Nucleus accumbens (tissue), 56 donors: ENCODE measurements around the gene NDUFV1.
A peak's percentile ranks its signal among the peaks of the same experiment; 100 is the strongest.
"Not testable (repeated sequence)": the region's sequence is repeated elsewhere in the genome, so short reads cannot be mapped to it uniquely, and the experiment has no call there.

ENCODE experiments used
- DNase-seq, 56 donors: peaks; one replicate each; lab custom pipeline; 2025; lab: John Stamatoyannopoulos, UW

NDUFV1 gene

DNA sequence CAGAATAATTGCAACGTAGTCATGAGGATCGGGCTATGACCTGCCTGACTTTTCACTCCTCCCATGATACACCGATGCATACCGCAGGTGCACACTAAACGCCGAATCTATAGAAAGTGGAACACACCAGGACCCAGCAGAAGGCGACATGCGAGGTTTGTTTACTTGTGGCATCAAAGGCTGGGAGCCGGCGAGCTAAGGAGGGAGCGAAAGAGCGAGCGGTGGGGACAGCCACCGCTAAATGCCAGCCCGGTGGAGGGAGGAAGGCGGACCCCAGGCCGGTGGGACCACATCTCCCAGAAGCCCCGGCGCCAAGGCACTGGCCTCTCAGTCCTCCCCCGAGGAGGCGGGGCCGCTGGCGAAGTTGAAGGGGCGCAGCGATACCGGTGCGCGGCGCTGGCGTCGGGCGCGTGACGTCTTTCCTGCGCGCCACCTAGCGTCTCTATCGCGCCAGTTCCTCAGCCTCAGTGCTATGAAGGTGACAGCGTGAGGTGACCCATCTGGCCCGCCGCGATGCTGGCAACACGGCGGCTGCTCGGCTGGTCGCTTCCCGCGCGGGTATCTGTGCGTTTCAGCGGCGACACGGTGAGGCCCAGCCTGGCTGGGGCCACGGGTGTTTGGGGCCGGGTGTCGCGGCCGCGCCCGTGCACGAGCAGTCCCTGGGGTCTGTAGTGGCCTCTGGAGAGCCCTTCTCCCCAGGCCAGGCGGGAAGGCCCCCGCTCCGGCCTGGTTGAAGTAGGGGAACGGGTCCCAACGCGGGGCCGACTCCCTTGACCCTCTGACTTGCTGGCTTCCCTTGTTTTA lies at the start of gene NDUFV1:
NDUFV1 (plus strand) TSS at position 445 of the 804 bp plus-strand sequence; CDS start at position 514, 69 bp downstream.
- peak; percentile 70 to 98 (median 92) for DNase-seq

DNA sequence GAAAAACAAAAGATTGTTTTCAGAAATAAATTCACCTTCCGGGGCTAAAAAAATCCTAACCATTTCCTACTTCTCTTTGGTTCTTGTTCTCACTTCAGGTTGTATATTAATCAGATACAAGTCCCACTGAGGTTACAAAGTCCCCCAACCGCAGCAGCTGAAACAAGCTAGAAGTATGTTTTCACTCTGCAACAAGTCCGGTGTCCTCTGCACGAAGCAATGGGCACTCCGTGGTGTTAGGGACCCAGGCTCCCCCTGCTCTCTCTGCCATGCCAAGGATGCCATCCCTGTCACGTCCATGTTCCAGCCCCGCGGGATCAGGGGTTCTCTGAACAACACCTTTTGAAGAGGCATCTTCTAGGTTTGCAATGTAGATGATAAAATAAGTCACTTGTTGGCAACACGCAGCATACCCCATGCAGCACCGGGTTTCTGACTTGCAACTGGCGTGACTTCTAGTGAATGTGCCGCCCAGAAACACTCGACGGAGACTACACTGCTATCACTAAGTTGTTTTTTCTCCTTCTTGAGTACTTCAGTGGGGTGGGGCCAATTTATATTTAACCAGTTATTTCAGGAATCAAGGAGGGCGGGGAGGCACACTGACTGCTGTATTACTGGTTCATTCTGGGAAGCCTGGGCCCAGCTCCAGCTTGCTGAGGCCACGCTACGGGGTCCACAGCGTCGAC lies 48.5 kb upstream of the NDUFV1 start:
- DNase-seq = no peak

DNA sequence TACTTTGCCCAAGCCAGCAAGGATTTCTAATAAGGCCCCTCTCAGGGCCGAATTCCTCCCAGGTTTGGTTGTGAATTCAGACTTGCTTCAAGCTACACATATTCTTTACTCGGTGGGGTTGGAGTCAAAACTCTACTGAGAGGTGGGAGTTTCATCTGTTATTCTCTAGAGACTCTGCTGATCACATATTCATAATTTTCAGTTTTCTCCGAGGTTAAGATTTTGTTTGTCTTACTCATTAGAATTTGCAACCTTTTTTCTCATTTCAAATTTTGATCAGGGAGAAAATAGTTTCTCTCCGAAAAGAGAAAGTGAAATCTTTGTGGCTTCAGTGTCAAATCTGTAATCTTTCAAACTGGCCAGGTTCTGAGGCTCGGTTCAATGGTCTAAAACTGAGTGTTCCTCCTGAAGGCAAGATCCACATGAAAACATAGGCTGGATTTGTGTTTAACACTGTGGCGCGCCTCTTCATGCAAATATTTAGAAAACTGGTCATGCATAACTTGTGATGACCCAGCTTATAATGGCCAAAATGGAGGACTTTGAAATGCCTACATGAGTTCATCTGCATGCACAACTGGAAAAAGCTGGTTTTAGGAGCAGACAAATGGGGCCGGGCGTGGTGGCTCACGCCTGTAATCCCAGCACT lies 44.6 kb upstream of the NDUFV1 start:
- no peak for DNase-seq

DNA sequence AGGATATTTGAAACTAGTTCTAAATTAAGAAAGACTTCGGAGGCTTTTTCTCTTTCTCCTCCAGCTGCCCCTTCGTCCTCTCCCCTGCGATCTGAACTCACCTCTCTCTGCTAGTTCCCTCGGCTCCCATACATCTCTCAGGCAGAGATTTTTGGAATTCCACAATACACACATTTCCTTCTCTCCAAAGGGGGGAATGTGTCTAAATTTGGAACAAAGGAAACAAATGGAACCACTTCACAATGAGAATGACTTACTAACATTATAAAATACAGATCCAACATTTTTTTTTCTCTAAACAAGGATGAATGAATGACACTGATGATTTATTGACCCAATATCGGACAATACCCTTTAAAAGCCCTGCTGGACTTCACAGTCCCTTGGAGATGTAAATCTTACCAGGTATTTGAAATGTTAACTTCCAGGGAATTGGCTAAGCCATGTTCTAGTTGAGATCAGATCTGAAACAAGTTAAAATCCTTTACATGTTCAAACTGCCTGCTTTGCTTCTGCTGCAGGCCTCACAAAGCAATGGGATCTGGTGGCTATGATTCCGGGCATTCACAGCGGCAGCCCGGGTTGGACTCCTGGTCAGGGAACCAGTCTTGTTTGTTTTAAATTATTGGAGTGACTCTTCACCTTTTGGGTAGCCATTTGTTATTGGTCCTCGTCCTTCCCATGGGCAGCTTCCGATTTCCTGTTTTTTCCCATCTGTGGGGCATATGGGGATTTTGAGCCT lies 43.6 kb upstream of the NDUFV1 start:
- DNase-seq = no peak

DNA sequence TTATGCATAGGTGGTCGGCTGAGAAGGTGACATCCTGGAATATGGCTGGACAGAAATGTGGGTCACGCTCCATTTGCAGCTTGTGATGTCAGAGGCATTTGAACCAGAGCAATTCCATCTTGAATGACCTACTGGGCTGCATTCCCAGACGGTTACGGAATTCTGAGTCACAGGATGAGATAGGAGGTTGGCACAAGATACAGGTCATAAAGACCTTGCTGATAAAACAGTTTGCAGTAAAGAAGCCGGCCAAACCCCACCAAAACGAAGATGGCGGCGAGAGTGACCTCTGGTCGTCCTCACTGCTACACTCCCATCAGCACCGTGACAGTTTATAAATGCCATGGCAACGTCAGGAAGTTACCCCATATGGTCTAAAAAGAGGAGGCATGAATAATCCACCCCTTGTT lies 43.0 kb upstream of the NDUFV1 start:
- not testable (repeated sequence) for DNase-seq

DNA sequence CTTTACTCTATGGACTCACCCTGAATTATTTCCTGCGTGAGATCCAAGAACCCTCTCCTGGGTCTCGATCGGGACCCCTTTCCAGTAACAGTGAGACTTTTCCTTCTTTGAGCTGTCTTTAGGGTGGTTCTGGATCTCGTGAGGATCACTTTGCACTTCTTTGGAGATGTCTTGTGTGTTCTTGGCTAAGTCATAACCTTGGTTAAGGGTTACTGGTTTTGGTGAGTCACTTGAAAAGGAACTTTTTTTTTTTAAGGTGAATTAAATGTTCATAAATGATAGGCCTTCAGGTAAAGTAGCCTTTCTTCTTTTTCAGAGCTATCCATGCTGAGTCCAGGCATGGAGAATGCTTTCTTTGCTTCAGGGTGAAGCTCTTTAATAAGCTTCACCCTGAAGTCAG lies 42.5 kb upstream of the NDUFV1 start:
- DNase-seq = no peak

DNA sequence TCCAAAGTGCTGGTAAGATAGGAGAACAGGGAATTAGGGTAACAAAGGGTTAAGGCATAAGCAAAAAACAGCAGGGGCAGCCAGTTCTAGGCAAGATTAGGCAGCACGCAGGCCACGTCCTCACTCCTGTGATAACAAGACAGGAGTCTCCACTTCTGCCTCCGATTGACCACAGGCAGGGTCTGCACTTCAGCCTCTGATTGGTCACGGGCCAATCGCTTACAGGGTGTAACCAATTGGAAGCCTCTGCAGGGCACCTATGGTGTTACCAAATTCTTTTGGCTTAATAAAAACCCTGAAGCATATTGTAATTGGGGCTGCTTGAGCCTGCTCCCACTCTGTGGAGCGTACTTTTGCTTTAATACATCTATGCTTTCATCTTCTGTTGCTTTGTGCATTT lies 35.3 kb upstream of the NDUFV1 start:
- no peak for DNase-seq

DNA sequence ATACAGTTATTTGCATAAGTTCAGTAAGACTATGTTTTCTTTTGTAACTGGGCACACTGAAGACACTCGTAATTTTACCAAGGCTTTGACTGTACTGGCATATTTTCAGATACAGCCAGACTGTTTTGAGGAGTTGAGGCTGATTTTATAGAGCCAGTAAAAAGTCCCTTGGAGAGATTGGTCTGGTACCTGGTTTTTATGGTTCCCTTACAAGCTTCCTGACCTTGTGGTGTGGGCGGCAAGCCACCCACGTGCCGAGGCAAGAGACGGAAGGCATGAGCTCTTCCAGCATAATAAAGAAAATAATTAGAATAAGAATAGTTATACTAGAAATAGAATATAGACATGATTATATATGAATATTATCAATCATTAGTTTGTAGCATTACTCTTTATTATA lies 34.4 kb upstream of the NDUFV1 start:
- DNase-seq = no peak

DNA sequence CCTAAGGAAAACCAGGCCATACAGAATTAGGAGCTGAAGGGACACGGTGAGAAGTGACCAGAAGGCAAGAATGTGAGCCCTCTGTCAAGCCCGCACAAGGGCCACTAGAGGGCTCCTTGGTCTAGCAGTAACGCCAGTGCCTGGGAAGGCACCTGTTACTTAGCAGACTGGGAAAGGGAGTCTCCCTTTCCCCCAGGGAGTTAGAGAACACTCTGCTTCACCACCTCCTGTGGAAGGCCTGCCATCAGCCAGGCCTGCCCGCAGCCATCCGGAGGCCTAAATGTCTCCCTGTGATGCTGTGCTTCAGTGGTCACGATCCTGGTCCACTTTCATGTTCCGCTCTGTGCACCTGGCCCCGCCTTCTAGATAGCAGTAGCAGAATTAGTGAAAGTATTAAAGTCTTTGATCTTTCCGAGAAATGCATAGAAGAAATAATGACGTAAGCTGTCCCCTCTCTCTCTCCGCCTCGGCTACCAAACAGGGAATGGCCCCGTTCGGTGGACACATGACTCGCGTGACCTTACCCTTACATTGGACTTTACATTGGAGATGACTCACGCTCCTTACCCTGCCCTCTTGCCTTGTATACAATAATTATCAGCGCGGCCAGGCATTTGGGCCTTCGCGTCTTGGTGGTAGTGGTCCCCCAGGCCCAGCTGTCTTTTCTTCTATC lies 33.9 kb upstream of the NDUFV1 start:
- DNase-seq = peak in 23 of 56 donors; percentile 4 to 61 (median 15)

DNA sequence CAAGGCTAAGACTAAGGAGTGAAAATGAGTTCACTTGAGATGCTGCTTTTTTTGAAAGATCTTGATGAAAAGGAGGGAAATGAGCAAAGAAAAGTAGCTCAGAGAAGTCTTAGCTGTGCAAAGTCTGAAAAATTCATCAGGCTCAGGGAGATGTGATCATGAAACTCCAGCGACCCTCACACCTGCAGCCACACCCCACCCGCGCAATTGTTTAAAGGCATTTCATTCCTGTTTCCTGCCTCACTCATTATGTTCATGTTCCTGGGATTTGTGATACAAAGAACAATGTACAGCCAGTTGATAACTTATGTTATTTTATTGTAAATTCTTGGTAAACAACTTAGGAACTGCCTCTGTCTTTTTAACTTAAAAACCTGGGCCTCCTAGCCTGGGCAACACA lies 31.8 kb upstream of the NDUFV1 start:
- DNase-seq = no peak

DNA sequence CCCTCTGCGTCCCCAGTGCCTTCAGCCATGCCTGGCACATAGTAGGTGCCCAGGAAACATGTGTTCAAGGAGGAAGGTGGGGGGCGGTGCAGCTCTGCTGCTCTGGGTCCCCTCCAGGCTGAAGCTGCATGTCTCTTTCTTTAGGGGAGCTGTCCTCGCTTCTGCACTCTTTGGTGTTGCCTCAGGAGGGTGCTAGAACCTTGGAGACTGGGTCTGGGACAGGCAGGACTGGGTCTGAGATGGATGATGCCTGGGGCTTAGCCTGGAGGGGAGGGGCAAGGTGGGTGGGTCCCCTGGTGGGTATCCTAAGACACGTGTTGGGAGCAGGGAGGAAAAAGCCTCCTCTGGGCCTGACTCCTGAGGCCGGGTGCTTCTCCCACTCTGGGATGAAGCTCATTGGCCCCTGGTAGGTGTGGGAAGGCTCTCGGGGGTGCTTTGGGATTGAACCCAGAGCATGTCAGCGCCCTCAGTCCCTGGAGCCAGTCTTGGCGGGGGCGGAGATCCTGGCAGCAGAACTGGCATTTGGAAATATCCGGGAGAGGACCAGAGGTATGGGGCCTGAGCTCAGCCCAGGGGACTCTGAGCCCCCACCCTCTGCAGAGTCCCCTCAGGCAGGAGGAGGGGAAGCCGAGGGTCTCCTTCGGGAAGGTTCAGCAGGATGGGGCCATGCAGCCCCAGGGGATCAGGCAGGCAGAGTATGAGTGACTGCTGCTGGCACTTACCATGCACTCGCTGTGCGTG lies 29.8 kb upstream of the NDUFV1 start:
- no peak for DNase-seq

DNA sequence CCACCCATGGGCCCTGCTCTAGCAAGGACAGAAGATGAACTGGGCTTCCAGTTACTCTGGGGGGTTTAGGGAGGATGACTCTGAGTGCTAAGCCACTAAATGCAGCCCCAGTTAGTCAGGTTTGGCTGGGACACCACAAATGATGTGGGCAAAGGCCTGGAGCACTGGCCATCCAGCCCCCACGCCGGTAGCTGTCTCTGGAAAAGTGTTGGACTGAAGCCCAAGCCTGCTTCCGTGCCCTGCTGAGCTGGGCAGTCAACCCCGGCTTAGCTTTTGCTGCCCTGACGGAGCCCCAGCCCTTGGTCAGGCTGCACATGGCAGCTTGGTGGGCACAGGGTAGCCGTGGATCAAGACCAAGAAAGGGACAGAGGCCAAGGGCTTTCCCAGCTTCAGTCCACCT lies 28.8 kb upstream of the NDUFV1 start:
- DNase-seq = no peak

DNA sequence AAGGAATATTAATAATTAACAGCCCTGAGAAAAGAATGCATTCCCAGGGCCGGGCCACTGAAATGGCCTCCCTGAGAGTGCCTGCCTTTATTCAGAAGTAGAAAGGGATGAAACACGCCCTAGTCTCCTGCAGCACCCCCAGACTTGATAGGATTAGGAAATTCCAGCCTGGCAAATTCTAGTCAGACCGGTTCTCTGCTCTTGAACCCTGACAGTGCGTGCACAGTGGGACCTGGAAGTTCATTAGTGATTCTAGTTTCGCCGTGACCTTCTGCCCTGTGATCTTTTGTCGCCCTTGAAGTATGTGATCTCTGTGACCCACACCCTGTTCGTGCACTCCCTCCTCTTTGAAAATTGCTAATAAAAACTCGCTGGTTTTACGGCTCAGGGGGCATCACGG lies 25.3 kb upstream of the NDUFV1 start:
- no peak for DNase-seq

DNA sequence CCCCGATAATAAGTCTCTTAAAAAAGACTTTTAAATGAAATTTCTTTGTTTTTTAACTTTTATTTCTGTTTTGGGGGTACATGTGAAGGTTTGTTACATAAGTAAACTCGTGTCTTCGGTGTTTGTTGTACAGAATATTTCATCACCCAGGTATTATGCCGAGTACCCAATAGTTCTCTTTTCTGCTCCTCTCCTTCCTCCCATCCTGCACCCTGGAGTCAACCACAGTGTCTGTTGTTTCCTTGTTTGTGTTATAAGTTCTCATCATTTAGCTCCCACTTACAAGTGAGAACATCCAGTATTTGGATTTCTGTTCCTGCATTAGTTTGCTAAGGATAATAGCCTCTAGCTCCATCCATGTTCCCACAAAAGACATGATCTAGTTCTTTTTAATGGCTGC lies 24.7 kb upstream of the NDUFV1 start:
- DNase-seq = no peak

DNA sequence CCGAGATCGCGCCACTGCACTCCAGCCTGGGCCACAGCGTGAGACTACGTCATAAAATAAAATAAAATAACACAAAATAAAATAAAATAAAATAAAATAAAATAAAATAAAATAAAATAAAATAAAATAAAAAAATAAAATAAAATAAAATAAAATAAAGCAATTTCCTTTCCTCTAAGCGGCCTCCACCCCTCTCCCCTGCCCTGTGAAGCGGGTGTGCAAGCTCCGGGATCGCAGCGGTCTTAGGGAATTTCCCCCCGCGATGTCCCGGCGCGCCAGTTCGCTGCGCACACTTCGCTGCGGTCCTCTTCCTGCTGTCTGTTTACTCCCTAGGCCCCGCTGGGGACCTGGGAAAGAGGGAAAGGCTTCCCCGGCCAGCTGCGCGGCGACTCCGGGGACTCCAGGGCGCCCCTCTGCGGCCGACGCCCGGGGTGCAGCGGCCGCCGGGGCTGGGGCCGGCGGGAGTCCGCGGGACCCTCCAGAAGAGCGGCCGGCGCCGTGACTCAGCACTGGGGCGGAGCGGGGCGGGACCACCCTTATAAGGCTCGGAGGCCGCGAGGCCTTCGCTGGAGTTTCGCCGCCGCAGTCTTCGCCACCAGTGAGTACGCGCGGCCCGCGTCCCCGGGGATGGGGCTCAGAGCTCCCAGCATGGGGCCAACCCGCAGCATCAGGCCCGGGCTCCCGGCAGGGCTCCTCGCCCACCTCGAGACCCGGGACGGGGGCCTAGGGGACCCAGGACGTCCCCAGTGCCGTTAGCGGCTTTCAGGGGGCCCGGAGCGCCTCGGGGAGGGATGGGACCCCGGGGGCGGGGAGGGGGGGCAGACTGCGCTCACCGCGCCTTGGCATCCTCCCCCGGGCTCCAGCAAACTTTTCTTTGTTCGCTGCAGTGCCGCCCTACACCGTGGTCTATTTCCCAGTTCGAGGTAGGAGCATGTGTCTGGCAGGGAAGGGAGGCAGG lies 23.2 kb upstream of the NDUFV1 start, which contains the start of gene GSTP1:
GSTP1 (plus strand) TSS at position 566 of the 958 bp plus-strand sequence; CDS start at position 598, 32 bp downstream.
- DNase-seq = peak in 55 of 56 donors; percentile 35 to 92 (median 81)

DNA sequence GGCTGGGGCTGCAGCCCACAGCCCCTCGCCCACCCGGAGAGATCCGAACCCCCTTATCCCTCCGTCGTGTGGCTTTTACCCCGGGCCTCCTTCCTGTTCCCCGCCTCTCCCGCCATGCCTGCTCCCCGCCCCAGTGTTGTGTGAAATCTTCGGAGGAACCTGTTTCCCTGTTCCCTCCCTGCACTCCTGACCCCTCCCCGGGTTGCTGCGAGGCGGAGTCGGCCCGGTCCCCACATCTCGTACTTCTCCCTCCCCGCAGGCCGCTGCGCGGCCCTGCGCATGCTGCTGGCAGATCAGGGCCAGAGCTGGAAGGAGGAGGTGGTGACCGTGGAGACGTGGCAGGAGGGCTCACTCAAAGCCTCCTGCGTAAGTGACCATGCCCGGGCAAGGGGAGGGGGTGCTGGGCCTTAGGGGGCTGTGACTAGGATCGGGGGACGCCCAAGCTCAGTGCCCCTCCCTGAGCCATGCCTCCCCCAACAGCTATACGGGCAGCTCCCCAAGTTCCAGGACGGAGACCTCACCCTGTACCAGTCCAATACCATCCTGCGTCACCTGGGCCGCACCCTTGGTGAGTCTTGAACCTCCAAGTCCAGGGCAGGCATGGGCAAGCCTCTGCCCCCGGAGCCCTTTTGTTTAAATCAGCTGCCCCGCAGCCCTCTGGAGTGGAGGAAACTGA lies 22.4 kb upstream of the NDUFV1 start:
- peak in 40 of 56 donors; percentile 15 to 72 (median 48) for DNase-seq
